H9 (cell line): ENCODE measurements around the gene OR52W1. TPM values are rescaled to one million over a fixed set of nuclear protein-coding genes. Genes with fewer than 3 reads are reported as not detected.

Experiments used
- DNase-seq: peaks from one replicate; pipeline ENCODE4 v3.0.0-alpha.2; 2017
- H2AFZ ChIP-seq: one replicate; pipeline ENCODE4 v1.6.1; 2013; ENCODE audit warnings: mild to moderate bottlenecking, low read length, control low read depth, moderate library complexity
- H2AK5ac ChIP-seq: 2 replicates; pipeline ENCODE4 v1.6.1; 2013; ENCODE audit warnings: low read length, control low read depth, mixed read lengths; ENCODE audit not compliant: insufficient read length
- H2BK120ac ChIP-seq: one replicate; pipeline ENCODE4 v1.6.1; 2013; ENCODE audit warnings: low read depth, mild to moderate bottlenecking, low read length, control low read depth, inconsistent platforms; ENCODE audit not compliant: poor library complexity, severe bottlenecking
- H2BK12ac ChIP-seq: 2 replicates; pipeline ENCODE4 v1.6.1; 2013; ENCODE audit warnings: low read length, control low read depth, mixed read lengths, low read depth; ENCODE audit not compliant: insufficient read length
- H2BK15ac ChIP-seq: 2 replicates; pipeline ENCODE4 v1.6.1; 2013; ENCODE audit warnings: low read depth, low read length, control low read depth
- H2BK20ac ChIP-seq: one replicate; pipeline ENCODE4 v1.6.1; 2013; ENCODE audit warnings: low read depth, mild to moderate bottlenecking, low read length, control low read depth, inconsistent platforms; ENCODE audit not compliant: poor library complexity, severe bottlenecking
- H2BK5ac ChIP-seq: 2 replicates; pipeline ENCODE4 v1.6.1; 2013; ENCODE audit warnings: low read length, control low read depth, mixed read lengths; ENCODE audit not compliant: insufficient read length
- H3K14ac ChIP-seq: 2 replicates; pipeline ENCODE4 v1.6.1; 2013; ENCODE audit warnings: low read length, control low read depth; ENCODE audit not compliant: insufficient read depth
- H3K18ac ChIP-seq: 2 replicates; pipeline ENCODE4 v1.6.1; 2013; ENCODE audit warnings: low read depth, mild to moderate bottlenecking, mixed read lengths, low read length, control low read depth; ENCODE audit not compliant: insufficient read length
- H3K23ac ChIP-seq: 2 replicates; pipeline ENCODE4 v1.6.1; 2013; ENCODE audit warnings: low read length, control low read depth, mixed read lengths, low read depth; ENCODE audit not compliant: insufficient read length
- H3K23me2 ChIP-seq: 2 replicates; pipeline ENCODE4 v1.6.1; 2013; ENCODE audit warnings: low read depth, mild to moderate bottlenecking, mixed read lengths, low read length, control low read depth; ENCODE audit not compliant: insufficient read length, poor library complexity, severe bottlenecking
- H3K27ac ChIP-seq: 2 replicates; pipeline ENCODE4 v1.5.1; 2013; ENCODE audit warnings: low read length, control low read depth, mixed read lengths, low read depth; ENCODE audit not compliant: insufficient read length
- H3K27me3 ChIP-seq: 2 replicates; pipeline ENCODE4 v1.6.1; 2013; ENCODE audit warnings: low read length, control low read depth, inconsistent platforms; ENCODE audit not compliant: insufficient read depth
- H3K4ac ChIP-seq: 2 replicates; pipeline ENCODE4 v1.6.1; 2013; ENCODE audit warnings: low read depth, mild to moderate bottlenecking, control low read depth, inconsistent platforms, low read length, moderate library complexity
- H3K4me1 ChIP-seq: 2 replicates; pipeline ENCODE4 v1.6.1; 2013; ENCODE audit warnings: low read length, control low read depth, inconsistent platforms; ENCODE audit not compliant: insufficient read depth
- H3K4me2 ChIP-seq: 2 replicates; pipeline ENCODE4 v1.6.1; 2013; ENCODE audit warnings: low read length, control low read depth, mixed read lengths; ENCODE audit not compliant: insufficient read length, insufficient read depth
- H3K56ac ChIP-seq: 2 replicates; pipeline ENCODE4 v1.6.1; 2013; ENCODE audit warnings: low read depth, mild to moderate bottlenecking, mixed read lengths, low read length, control low read depth; ENCODE audit not compliant: insufficient read length
- H3K79me1 ChIP-seq: 2 replicates; pipeline ENCODE4 v1.6.1; 2013; ENCODE audit warnings: low read depth, mild to moderate bottlenecking, moderate library complexity, low read length, control low read depth, inconsistent platforms; ENCODE audit not compliant: insufficient read depth, poor library complexity, severe bottlenecking
- H3K79me2 ChIP-seq: 2 replicates; pipeline ENCODE4 v1.6.1; 2013; ENCODE audit warnings: low read length, control low read depth, inconsistent platforms; ENCODE audit not compliant: insufficient read depth
- H3K9ac ChIP-seq: 2 replicates; pipeline ENCODE4 v1.6.1; 2013; ENCODE audit warnings: low read length, control low read depth, mixed read lengths; ENCODE audit not compliant: insufficient read length; ENCODE audit errors: extremely low read depth
- H3K9me3 ChIP-seq: one replicate; pipeline ENCODE4 v1.6.1; 2013; ENCODE audit warnings: low read depth, low read length, inconsistent platforms; ENCODE audit not compliant: control insufficient read depth
- H3T11ph ChIP-seq: one replicate; pipeline ENCODE4 v1.6.1; 2013; ENCODE audit warnings: mild to moderate bottlenecking, low read length, control low read depth, inconsistent platforms
- H4K20me1 ChIP-seq: one replicate; pipeline ENCODE4 v1.6.1; 2013; ENCODE audit not compliant: control insufficient read depth, insufficient read length, insufficient read depth
- H4K5ac ChIP-seq: 2 replicates; pipeline ENCODE4 v1.6.1; 2013; ENCODE audit warnings: low read depth, mild to moderate bottlenecking, mixed read lengths, low read length, control low read depth; ENCODE audit not compliant: insufficient read length
- H4K8ac ChIP-seq: replicated peaks from 2 replicates; pipeline ENCODE4 v1.6.1; 2013; ENCODE audit warnings: low read length, control low read depth, mixed read lengths, low read depth; ENCODE audit not compliant: insufficient read length
- H4K91ac ChIP-seq: 2 replicates; pipeline ENCODE4 v1.6.1; 2013; ENCODE audit warnings: low read depth, mild to moderate bottlenecking, moderate library complexity, mixed read lengths, low read length, control low read depth; ENCODE audit not compliant: insufficient read length
- H3K27ac Mint-ChIP-seq, 3 experiments: 2 replicates in 2 of 3; 3 replicates in 1 of 3; pipeline ENCODE4 v1.8.0; 2020 to 2021; ENCODE audit warnings: mixed read lengths in 3 of 3, mild to moderate bottlenecking in 1 of 3, moderate library complexity in 1 of 3
- H3K27me3 Mint-ChIP-seq: 2 replicates; pipeline ENCODE4 v1.8.0; 2021; ENCODE audit warnings: low read depth, mild to moderate bottlenecking, moderate library complexity, mixed read lengths
- H3K36me3 Mint-ChIP-seq, 3 experiments: 2 replicates in 2 of 3; 3 replicates in 1 of 3; pipeline ENCODE4 v1.8.0; 2020 to 2021; ENCODE audit warnings: low read depth in 3 of 3, mixed read lengths in 3 of 3; ENCODE audit not compliant: insufficient read depth in 1 of 3
- H3K4me1 Mint-ChIP-seq, 2 experiments: 2 replicates each; pipeline ENCODE4 v1.8.0; 2020; ENCODE audit warnings: mixed read lengths in 2 of 2
- H3K4me3 Mint-ChIP-seq, 2 experiments: 2 replicates in 1 of 2; 3 replicates in 1 of 2; pipeline ENCODE4 v1.8.0; 2020 to 2021; ENCODE audit warnings: mild to moderate bottlenecking in 2 of 2, mixed read lengths in 2 of 2, moderate library complexity in 1 of 2
- H3K9me3 Mint-ChIP-seq, 2 experiments: 2 replicates in 1 of 2; 3 replicates in 1 of 2; pipeline ENCODE4 v1.8.0; 2020; ENCODE audit warnings: mild to moderate bottlenecking in 2 of 2, mixed read lengths in 2 of 2, moderate library complexity in 1 of 2
- WGBS: extraction: QIAGEN DNeasy Blood & Tissue Kit; methylation state at CpG from one replicate; pipeline ENCODE4 v1.1.7; 2013; ENCODE audit warnings: missing lambda C conversion rate, low lambda C conversion rate, mixed read lengths; ENCODE audit not compliant: insufficient read length; ENCODE audit errors: extremely low coverage; 5-methylcytosine and 5-hydroxymethylcytosine counted together
- total RNA-seq: library from RNA; stranded (reverse); gene quantifications from 2 replicates; pipeline ENCODE4 v1.2.1, GENCODE V29; 2021
- TF ChIP-seq, protein P1 (sequence below): fragments of 200-600 bp; sonication (generic); conservative IDR thresholded peaks from 3 replicates; pipeline ENCODE4 v1.8.0; 2021; ENCODE audit warnings: antibody characterized with exemption, mild to moderate bottlenecking

The OR52W1 gene
- total RNA-seq, 1 experiment from 2014 or later: not detected

- H3K23ac ChIP-seq: no peak overlapping the region
- Mint-ChIP-seq H3K36me3 (no peaks in the 10 kb centered on the region), H3K9me3 (no peaks in the 10 kb centered on the region), H3K4me1 (peaks cover 12 to 17% of the 10 kb centered on the region in 2 experiments), H3K27me3 (peaks cover 12% of the 10 kb centered on the region), H3K27ac (no peak overlapping the region), H3K4me3 (no peak overlapping the region)
- H2BK15ac ChIP-seq: no peak overlapping the region
- H4K5ac ChIP-seq: no peak overlapping the region
- H3K9ac ChIP-seq: no peak overlapping the region
- no peak overlapping the region for H2BK120ac ChIP-seq
- H3K23me2 ChIP-seq: peaks cover 7% of the 10 kb centered on the region
- no peaks in the 10 kb centered on the region for H3K79me1 ChIP-seq
- no peak overlapping the region for H2BK12ac ChIP-seq
- H4K20me1 ChIP-seq: no peaks in the 10 kb centered on the region
- DNase-seq: no peak
- no peak overlapping the region for H2AFZ ChIP-seq
- no peak overlapping the region for H3K18ac ChIP-seq
- no peak overlapping the region for H3K27ac ChIP-seq
- TF ChIP-seq, protein P1, sequence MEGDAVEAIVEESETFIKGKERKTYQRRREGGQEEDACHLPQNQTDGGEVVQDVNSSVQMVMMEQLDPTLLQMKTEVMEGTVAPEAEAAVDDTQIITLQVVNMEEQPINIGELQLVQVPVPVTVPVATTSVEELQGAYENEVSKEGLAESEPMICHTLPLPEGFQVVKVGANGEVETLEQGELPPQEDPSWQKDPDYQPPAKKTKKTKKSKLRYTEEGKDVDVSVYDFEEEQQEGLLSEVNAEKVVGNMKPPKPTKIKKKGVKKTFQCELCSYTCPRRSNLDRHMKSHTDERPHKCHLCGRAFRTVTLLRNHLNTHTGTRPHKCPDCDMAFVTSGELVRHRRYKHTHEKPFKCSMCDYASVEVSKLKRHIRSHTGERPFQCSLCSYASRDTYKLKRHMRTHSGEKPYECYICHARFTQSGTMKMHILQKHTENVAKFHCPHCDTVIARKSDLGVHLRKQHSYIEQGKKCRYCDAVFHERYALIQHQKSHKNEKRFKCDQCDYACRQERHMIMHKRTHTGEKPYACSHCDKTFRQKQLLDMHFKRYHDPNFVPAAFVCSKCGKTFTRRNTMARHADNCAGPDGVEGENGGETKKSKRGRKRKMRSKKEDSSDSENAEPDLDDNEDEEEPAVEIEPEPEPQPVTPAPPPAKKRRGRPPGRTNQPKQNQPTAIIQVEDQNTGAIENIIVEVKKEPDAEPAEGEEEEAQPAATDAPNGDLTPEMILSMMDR: no peak
- H3K27me3 ChIP-seq: no peaks in the 10 kb centered on the region
- no peak overlapping the region for H4K91ac ChIP-seq
- no peak overlapping the region for H3K14ac ChIP-seq
- no peaks in the 10 kb centered on the region for H3K9me3 ChIP-seq
- H3K4ac ChIP-seq: no peak overlapping the region
- no peak overlapping the region for H2BK5ac ChIP-seq
- H4K8ac ChIP-seq: no peak overlapping the region
- no peak overlapping the region for H3K4me2 ChIP-seq
- H3K79me2 ChIP-seq: peaks cover 7% of the 10 kb centered on the region; the same call in 1 of the 2 replicates
- no peak overlapping the region for H3T11ph ChIP-seq
- no CpG with 5 or more reads among the region's 5 CpGs for WGBS
- no peak overlapping the region for H3K56ac ChIP-seq
- no peak overlapping the region for H2AK5ac ChIP-seq
- no peak overlapping the region for H2BK20ac ChIP-seq
- H3K4me1 ChIP-seq: no peaks in the 10 kb centered on the region
These were observed 38.8 kb downstream of the OR52W1 start for GRCh38 chr11:6237761-6238302.
